OCI-LY3 (cell line): ENCODE measurements around the gene PRPF38A.

ENCODE experiments used
- EZH2phosphoT487 ChIP-seq: fragments of 200-600 bp; shearing (Covaris generic); IDR thresholded peaks from 2 replicates; pipeline ENCODE4 v1.6.1; 2018; ENCODE audit warnings: antibody characterized with exemption, mixed run types, low read depth
- TF ChIP-seq, protein P1 (sequence below): fragments of 200-600, 300-600 bp; sonication (generic); IDR thresholded peaks from 2 replicates; pipeline ENCODE4 v1.5.1; 2014; ENCODE audit warnings: antibody characterized with exemption, low read length, low read depth

DNA sequence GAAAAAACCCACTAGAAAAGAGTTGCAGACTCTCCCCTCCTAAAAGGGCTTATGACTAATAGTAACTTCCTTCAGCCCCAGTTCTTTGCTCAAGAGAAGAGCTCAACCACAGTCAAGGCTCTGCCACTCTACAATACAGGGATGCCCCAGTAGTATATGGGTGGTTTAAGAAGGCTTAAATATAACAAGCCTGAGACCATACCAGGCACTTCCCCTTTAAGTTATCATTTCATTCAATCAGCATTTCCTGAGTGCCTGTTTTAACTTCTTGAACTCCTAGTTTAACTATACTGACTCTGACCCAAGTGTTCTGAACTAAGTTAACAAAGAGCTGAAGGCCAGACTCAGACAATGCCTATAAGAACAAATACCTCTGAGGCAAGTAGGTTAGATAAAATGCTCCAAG, 19.8 kb downstream of the PRPF38A start:
- TF ChIP-seq, protein P1, sequence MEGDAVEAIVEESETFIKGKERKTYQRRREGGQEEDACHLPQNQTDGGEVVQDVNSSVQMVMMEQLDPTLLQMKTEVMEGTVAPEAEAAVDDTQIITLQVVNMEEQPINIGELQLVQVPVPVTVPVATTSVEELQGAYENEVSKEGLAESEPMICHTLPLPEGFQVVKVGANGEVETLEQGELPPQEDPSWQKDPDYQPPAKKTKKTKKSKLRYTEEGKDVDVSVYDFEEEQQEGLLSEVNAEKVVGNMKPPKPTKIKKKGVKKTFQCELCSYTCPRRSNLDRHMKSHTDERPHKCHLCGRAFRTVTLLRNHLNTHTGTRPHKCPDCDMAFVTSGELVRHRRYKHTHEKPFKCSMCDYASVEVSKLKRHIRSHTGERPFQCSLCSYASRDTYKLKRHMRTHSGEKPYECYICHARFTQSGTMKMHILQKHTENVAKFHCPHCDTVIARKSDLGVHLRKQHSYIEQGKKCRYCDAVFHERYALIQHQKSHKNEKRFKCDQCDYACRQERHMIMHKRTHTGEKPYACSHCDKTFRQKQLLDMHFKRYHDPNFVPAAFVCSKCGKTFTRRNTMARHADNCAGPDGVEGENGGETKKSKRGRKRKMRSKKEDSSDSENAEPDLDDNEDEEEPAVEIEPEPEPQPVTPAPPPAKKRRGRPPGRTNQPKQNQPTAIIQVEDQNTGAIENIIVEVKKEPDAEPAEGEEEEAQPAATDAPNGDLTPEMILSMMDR = no peak
- no peak for TF ChIP-seq EZH2phosphoT487
